Aorta (tissue), 5 donors: ENCODE results near the gene BSPRY. TPM values are rescaled to one million over a fixed set of nuclear protein-coding genes. Genes with fewer than 3 reads are reported as not detected.
"Not testable (repeated sequence)": the region's sequence is repeated elsewhere in the genome, so short reads cannot be mapped to it uniquely, and the experiment has no call there.

Source experiments
- ATAC-seq: fragments of 200-7000 bp; cut with Tn5 transposase; one replicate; pipeline ENCODE4 v1.9.1; 2022; ENCODE audit warnings: moderate library complexity; ENCODE audit not compliant: low FRiP score
- DNase-seq, 2 donors: peaks; one replicate each; pipeline ENCODE4 v3.0.0-alpha.2; 2020
- H3K27ac ChIP-seq, 2 donors: one replicate each; pipeline ENCODE4 v1.5.1; 2013; ENCODE audit warnings: low read length in 2 of 2, mild to moderate bottlenecking in 2 of 2, moderate library complexity in 2 of 2, control low read depth in 1 of 2, inconsistent platforms in 1 of 2, low read depth in 1 of 2
- H3K27me3 ChIP-seq, 2 donors: one replicate each; pipeline ENCODE4 v1.6.1; 2013; ENCODE audit warnings: control low read depth in 1 of 2, low read length in 1 of 2, mild to moderate bottlenecking in 1 of 2, moderate library complexity in 1 of 2; ENCODE audit not compliant: insufficient read depth in 2 of 2, control insufficient read depth in 1 of 2
- H3K36me3 ChIP-seq, 2 donors: one replicate each; pipeline ENCODE4 v1.6.1; 2013; ENCODE audit warnings: control low read depth in 1 of 2, low read length in 1 of 2, mild to moderate bottlenecking in 1 of 2; ENCODE audit not compliant: insufficient read depth in 2 of 2, control insufficient read depth in 1 of 2
- H3K4me1 ChIP-seq, 2 donors: one replicate each; pipeline ENCODE4 v1.6.1; 2013; ENCODE audit warnings: low read length in 2 of 2, control low read depth in 1 of 2, mild to moderate bottlenecking in 1 of 2, moderate library complexity in 1 of 2; ENCODE audit not compliant: insufficient read depth in 2 of 2, control insufficient read depth in 1 of 2
- H3K4me3 ChIP-seq, 2 donors: one replicate each; pipeline ENCODE4 v1.5.1; 2013; ENCODE audit warnings: low read length in 2 of 2, control low read depth in 1 of 2, mild to moderate bottlenecking in 1 of 2
- H3K9me3 ChIP-seq: one replicate; pipeline ENCODE4 v1.6.1; 2013; ENCODE audit warnings: mild to moderate bottlenecking, low read length; ENCODE audit not compliant: control insufficient read depth
- WGBS, 2 donors: extraction: QIAGEN DNeasy Blood & Tissue Kit; methylation state at CpG; one replicate each; pipeline ENCODE4 v1.1.7; 2013; 5-methylcytosine and 5-hydroxymethylcytosine counted together
- intact Hi-C, 2 donors: fragments of 100-400 bp; cut with DNase I; formaldehyde crosslinking; loops; one replicate each; pipeline versions ENCODE4 v1.14.2 to v1.15.0; 2022
- polyA plus RNA-seq, 2 donors: library from polyadenylated mRNA; stranded (reverse); fragments of 200-250 nt; gene quantifications; one replicate each; pipeline ENCODE4 v1.2.3, GENCODE V29; 2013
- total RNA-seq, 2 donors: library from RNA; stranded (reverse); fragmentation: NEBNext Ultra II Directional; extraction: Animal tissue kit (Norgen Biotek cat#: 25700); gene quantifications; one replicate each; pipeline ENCODE4 v1.2.1, GENCODE V29; 2021
- donor health status: healthy with polysubstance abuse.
- donor health status: Bipolar disorder and iron deficiency.
- donor health status: DM: no; HTN: no; CAD: no.
- donor health status: DM: no; HTN: no; CAD: no.
- donor health status: DM: yes; HTN: yes; CAD: no.

Gene BSPRY
- total and polyA plus RNA-seq, 4 donors, result 0.18 to 2.6 (median 0.34) TPM

DNA sequence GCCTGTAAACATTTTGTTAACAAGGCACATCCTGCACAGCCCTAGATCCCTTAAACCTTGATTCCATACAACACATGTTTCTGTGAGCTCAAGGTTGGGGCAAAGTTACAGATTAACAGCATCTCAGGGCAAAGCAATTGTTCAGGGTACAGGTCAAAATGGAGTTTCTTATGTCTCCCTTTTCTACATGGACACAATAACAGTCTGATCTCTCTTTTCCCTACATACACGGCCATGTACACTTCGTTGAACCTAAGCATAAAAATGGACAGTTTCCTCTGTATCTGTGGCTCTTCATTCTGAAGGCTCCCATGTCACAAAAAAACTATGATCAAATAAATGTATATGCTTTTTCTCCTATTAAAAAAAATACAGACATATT lies 30.5 kb downstream of the BSPRY start:
- not testable (repeated sequence) for H3K4me3 ChIP-seq, H3K9me3 ChIP-seq, DNase-seq, H3K27ac ChIP-seq, H3K27me3 ChIP-seq, ATAC-seq, H3K36me3 ChIP-seq, H3K4me1 ChIP-seq
- WGBS, 2 donors, result 78 to 89% methylated on average over 2 of the region's 2 CpGs
- intact Hi-C loops, result loop anchor here in 1 of 2 donors (5.0 to 10.0 kb wide), 2 partner anchors 38 to 65 kb away; partner anchors contain the start of gene WDR31

DNA sequence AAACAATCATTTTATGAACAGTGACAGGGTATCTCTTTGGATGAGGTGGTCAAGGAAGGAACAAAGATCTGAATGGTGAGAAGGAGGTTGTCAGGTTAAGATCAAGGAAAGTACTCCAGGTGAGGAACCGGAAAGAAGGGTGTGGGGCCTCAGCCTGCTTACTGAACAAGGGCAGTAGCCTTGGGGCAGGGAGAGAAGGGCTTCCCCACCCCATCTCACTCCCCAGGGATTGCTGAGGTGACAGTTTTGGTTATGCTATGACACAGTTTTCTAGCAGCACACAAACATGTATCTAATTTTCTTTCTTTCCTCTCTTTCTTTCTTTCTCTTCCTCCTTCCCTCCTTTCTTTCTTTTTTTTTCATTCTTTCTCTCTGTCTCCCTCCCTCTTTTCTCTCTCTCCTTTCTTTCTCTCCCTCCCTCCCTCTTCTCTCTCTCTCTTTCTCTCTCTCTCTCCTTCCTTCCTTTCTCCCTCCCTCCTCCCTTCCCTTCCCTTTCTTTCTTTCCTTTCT lies 31.6 kb downstream of the BSPRY start:
- WGBS, 2 donors, result 38 to 64% methylated on average over 1 of the region's 1 CpG
- ATAC-seq (no peak), DNase-seq (no peak)
- Histone ChIP-seq H3K27me3 (no peaks in the 10 kb centered on the region), H3K27ac (no peak overlapping the region), H3K36me3 (no peaks in the 10 kb centered on the region), H3K4me1 (no peaks in the 10 kb centered on the region), H3K4me3 (no peak overlapping the region), H3K9me3 (no peaks in the 10 kb centered on the region)
- intact Hi-C loops, result no loop called here

DNA sequence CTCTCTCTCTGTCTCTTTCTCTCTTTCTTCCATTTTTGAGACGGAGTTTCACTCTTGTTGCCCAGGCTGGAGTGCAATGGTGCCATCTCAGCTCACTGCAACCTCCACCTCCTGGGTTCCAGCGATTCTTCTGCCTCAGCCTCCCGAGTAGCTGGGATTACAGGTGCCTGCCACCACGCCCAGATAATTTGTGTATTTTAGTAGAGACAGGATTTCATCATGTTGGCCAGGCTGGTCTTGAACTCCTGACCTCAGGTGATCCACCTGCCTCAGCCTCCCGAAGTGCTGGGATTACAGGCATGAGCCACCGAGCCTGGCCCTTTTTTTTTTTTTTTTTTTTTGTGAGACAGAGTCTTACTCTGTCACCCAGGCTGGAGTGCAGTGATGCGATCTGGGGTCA lies 32.1 kb downstream of the BSPRY start:
- DNase-seq, H3K4me3 ChIP-seq, H3K27ac ChIP-seq, intact Hi-C loops, H3K4me1 ChIP-seq, H3K36me3 ChIP-seq, H3K9me3 ChIP-seq, H3K27me3 ChIP-seq, ATAC-seq: not testable (repeated sequence)
- WGBS, 2 donors, result 85 to 89% methylated on average over 7 of the region's 7 CpGs

DNA sequence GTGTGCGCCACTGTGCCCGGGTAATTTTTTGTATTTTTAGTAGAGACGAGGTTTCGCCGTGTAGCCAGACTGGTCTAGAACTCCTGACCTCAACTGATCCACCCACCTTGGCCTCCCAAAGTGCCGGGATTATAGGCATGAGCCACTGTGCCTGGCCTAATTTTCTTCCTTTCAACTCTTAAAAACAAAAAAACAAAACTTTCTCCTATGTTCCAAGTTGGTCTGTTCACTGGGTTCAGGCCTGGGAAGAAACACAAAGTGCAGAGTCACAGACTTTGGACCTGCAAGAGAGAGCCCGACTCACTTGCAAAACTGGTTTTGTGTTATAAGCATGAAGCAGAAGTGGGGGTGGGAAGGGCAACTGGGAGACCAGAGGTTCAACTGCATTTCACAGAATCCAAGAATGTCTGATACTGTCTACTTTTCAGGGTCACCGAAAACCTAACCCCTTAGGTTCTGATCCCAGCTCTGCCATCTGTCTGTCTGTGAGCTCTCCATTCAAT lies 32.6 kb downstream of the BSPRY start:
- no peak overlapping the region for H3K4me3 ChIP-seq
- intact Hi-C loops, result no loop called here
- 80 to 85% methylated on average over 8 of the region's 8 CpGs for WGBS, 2 donors
- H3K9me3 ChIP-seq, result no peaks in the 10 kb centered on the region
- H3K27ac ChIP-seq, result no peak overlapping the region
- H3K27me3 ChIP-seq, result no peaks in the 10 kb centered on the region
- H3K36me3 ChIP-seq, result no peaks in the 10 kb centered on the region
- H3K4me1 ChIP-seq, result no peaks in the 10 kb centered on the region
- no peak for ATAC-seq
- DNase-seq, result no peak

DNA sequence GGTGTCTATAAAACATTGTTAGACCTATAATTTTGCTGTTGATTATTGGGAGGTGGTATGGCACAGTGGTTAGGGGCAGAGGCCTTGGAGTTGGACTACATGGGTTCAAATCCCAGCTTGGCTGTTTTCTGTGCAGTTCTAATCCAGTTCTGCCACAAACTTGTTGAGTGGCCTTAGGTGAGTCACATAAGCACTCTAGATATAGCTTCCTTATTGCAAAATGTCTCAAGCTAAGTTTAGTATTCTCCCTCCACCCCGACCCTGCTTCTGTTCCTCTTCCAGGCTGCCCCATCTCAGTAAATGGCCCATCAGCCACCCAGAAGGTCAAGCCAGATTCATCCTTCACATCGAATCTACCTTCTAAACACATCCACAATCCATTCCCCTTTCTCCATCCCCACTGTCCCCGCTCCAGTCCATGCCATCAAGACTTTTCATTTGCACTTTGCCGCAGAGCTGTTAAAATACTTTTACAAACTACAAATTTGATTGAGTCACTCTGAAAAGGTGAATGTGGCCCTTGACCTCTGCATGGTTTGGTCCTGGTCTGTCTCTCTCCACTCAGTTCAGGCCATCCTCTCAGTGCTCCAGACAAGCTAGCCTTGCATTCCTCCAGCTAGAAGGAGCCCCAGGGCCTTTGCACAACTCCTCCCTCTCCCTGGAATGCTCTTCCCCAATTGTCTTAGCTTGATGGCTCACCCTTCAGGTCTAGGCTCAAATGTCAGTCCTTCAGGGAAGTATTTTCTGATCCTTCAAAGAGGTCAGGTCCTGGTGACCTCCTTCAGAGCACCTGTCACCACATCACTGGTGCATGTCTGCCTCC lies 37.4 kb downstream of the BSPRY start:
- H3K9me3 ChIP-seq, result no peaks in the 10 kb centered on the region
- ATAC-seq, result no peak
- H3K4me3 ChIP-seq, result no peak overlapping the region
- 89 to 92% methylated on average over 4 of the region's 4 CpGs for WGBS, 2 donors
- no peak for DNase-seq
- peaks cover 0 to 2% of the 10 kb centered on the region in 2 donors for H3K36me3 ChIP-seq
- no peaks in the 10 kb centered on the region for H3K4me1 ChIP-seq
- intact Hi-C loops, result no loop called here
- no peak overlapping the region for H3K27ac ChIP-seq
- H3K27me3 ChIP-seq, result no peaks in the 10 kb centered on the region

DNA sequence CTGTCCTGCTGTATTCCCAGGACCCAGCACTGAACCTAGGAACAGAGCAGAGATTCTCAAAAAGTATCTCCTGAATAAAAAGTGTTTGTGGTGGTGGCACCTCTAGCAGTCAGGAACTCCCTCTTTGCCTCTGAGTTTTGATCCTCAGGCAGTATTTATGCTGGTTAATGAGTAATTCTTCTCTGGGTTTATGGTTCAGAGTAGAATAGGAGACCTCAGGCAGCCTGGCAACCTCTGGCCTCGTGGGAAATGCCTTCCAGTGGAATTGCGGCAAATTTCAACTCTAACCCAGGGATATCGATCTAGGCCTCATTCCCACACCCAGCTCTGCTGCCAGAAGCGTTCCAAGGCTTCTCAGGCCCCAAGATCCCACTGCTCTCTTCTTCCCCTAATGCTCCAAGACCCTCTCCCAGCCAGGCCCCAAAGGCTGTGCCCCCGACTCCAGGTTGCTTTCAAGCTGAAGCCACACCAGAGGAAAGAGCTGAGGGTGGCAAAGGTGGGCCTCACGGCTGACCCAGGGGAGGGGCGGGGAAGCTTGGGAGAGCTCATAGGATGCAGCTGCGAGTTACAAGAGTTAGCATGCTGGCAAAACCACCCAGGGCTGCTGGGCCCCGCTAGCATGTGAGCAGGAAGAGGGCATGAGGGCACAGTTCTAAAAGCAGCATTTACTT lies 38.4 kb downstream of the BSPRY start:
- H3K4me3 ChIP-seq, result no peak overlapping the region
- no peak for ATAC-seq
- H3K4me1 ChIP-seq, result no peaks in the 10 kb centered on the region
- 83 to 85% methylated on average over 9 of the region's 9 CpGs for WGBS, 2 donors
- no peak overlapping the region for H3K27ac ChIP-seq
- DNase-seq, result no peak
- intact Hi-C loops, result no loop called here
- peaks cover 0 to 2% of the 10 kb centered on the region in 2 donors for H3K36me3 ChIP-seq
- H3K9me3 ChIP-seq, result no peaks in the 10 kb centered on the region
- no peaks in the 10 kb centered on the region for H3K27me3 ChIP-seq

DNA sequence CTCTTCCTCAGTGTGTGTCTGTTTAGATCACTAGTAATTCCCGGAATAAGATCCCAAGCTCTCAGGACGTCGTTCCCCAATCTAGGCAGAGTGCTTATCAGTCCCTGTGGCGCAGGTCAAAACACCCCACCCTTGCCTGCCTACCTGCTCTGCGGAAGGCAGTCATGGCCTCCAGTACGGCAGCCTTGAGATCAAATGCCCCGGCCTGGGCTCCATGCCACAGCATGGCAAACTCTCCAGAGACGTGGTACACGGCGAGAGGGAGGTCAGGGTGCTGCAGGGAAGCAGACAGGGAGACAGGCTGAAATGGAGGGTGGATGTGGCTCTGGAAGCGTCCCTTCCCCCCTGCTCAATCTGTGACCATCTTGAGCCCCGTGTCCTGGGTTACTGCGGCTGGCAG lies 39.5 kb downstream of the BSPRY start:
- DNase-seq, result no peak
- no peak overlapping the region for H3K27ac ChIP-seq
- no peaks in the 10 kb centered on the region for H3K9me3 ChIP-seq
- no peaks in the 10 kb centered on the region for H3K27me3 ChIP-seq
- no peaks in the 10 kb centered on the region for H3K4me1 ChIP-seq
- intact Hi-C loops, result no loop called here
- H3K36me3 ChIP-seq, result peaks cover 0 to 2% of the 10 kb centered on the region in 2 donors
- no peak for ATAC-seq
- no peak overlapping the region for H3K4me3 ChIP-seq
- 90 to 93% methylated on average over 13 of the region's 13 CpGs for WGBS, 2 donors

DNA sequence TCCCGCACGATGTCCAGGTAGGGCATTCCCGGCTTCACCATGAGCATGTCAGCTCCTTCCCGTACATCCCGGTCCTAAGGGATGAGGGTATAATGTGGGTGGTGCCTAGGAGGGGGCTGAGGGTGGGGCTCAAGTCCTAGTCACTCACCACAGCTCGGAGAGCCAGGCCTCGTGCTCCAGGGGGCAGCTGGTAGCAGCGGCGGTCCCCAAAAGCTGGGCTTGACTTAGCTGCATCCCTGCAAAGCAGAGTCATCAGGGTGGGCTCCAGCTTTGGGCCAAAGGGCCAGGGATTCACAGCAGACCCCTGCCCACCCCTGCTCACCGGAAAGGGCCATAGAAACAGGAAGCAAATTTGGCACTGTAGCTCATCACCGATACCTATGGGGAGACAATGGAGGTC lies 40.1 kb downstream of the BSPRY start:
- WGBS, 2 donors, result 92 to 94% methylated on average over 11 of the region's 11 CpGs
- Histone ChIP-seq H3K9me3 (no peaks in the 10 kb centered on the region), H3K36me3 (peaks cover 0 to 2% of the 10 kb centered on the region in 2 donors), H3K4me1 (no peaks in the 10 kb centered on the region), H3K27ac (no peak overlapping the region), H3K4me3 (no peak overlapping the region), H3K27me3 (no peaks in the 10 kb centered on the region)
- ATAC-seq (no peak), DNase-seq (no peak)
- intact Hi-C loops, result no loop called here
